SU-DHL-6 (cell line): ENCODE measurements around the gene ANKFY1.

Experiments
- H2AFZ ChIP-seq: fragments of 200-600 bp; sonication (generic); 2 replicates; pipeline ENCODE4 v1.6.1; 2014; ENCODE audit warnings: low read depth, mild to moderate bottlenecking, moderate library complexity, mixed read lengths, antibody characterized with exemption, low read length; ENCODE audit not compliant: severe bottlenecking
- H3F3A ChIP-seq: fragments of 200-600 bp; shearing (Covaris generic); 2 replicates; pipeline ENCODE4 v1.6.0; 2016; ENCODE audit warnings: antibody characterized with exemption, mild to moderate bottlenecking; ENCODE audit not compliant: insufficient read depth
- H3K27ac ChIP-seq: fragments of 200-600 bp; sonication (generic); 2 replicates; pipeline ENCODE4 v1.5.1; 2016; ENCODE audit warnings: low read depth, mild to moderate bottlenecking, low read length, moderate library complexity, mixed read lengths
- H3K27me3 ChIP-seq: fragments of 200-600 bp; sonication (generic), shearing (Covaris generic); 2 replicates; pipeline ENCODE4 v1.6.0; 2014; ENCODE audit warnings: mild to moderate bottlenecking, low read length
- H3K36me3 ChIP-seq: fragments of 200-600 bp; sonication (generic); 2 replicates; pipeline ENCODE4 v1.6.1; 2014; ENCODE audit warnings: mild to moderate bottlenecking, low read length, mixed read lengths
- H3K4me2 ChIP-seq: fragments of 300-600, 200-600 bp; shearing (Covaris generic), sonication (generic); 2 replicates; pipeline ENCODE4 v1.6.0; 2014; ENCODE audit warnings: low read length, low read depth, mild to moderate bottlenecking; ENCODE audit not compliant: poor library complexity, severe bottlenecking
- H3K4me3 ChIP-seq: fragments of 200-600 bp; sonication (generic); 2 replicates; pipeline ENCODE4 v1.5.1; 2014; ENCODE audit warnings: antibody characterized with exemption, low read length, mild to moderate bottlenecking, mixed read lengths; ENCODE audit not compliant: insufficient read depth, poor library complexity, severe bottlenecking
- H3K79me2 ChIP-seq: fragments of 200-600 bp; sonication (generic); 2 replicates; pipeline ENCODE4 v1.6.1; 2014; ENCODE audit warnings: mild to moderate bottlenecking, low read length, moderate library complexity; ENCODE audit not compliant: insufficient read depth
- H3K9ac ChIP-seq: fragments of 200-600 bp; sonication (generic); 2 replicates; pipeline ENCODE4 v1.7.0; 2014; ENCODE audit warnings: mild to moderate bottlenecking, low read length
- H3K9me2 ChIP-seq: fragments of 200-600 bp; sonication (generic); replicated peaks from 2 replicates; pipeline ENCODE4 v1.6.1; 2014; ENCODE audit warnings: low read length; ENCODE audit not compliant: insufficient read depth
- H3K9me3 ChIP-seq: fragments of 200-600 bp; sonication (generic); 2 replicates; pipeline ENCODE4 v1.6.1; 2014; ENCODE audit warnings: low read length, mixed read lengths; ENCODE audit not compliant: insufficient read depth
- H4K20me1 ChIP-seq: fragments of 200-600 bp; sonication (generic); 2 replicates; pipeline ENCODE4 v1.6.1; 2014; ENCODE audit warnings: low read depth, mild to moderate bottlenecking, antibody characterized with exemption, low read length, moderate library complexity, mixed read lengths
- CTCF ChIP-seq: fragments of 200-600 bp; sonication (generic); IDR thresholded peaks from one replicate; pipeline ENCODE4 v1.5.1; 2017; ENCODE audit warnings: antibody characterized with exemption, mild to moderate bottlenecking, low read length, moderate library complexity; ENCODE audit not compliant: insufficient read depth, poor library complexity, severe bottlenecking
- EZH2phosphoT487 ChIP-seq: fragments of 200-600 bp; sonication (generic), shearing (Covaris generic); conservative IDR thresholded peaks from 2 replicates; pipeline ENCODE4 v1.6.1; 2018; ENCODE audit warnings: mild to moderate bottlenecking, antibody characterized with exemption, low read length, moderate library complexity, mixed read lengths

Gene ANKFY1

GRCh38 chr17:4187076-4187475 is 76.7 kb downstream of the ANKFY1 start:
- Histone ChIP-seq H3K79me2 (no peaks in the 10 kb centered on the region), H3F3A (no peaks in the 10 kb centered on the region), H3K27ac (no peak overlapping the region), H3K9me2 (no peaks in the 10 kb centered on the region), H3K9ac (no peak overlapping the region), H4K20me1 (no peaks in the 10 kb centered on the region), H2AFZ (no peak overlapping the region), H3K4me2 (no peak overlapping the region), H3K27me3 (no peaks in the 10 kb centered on the region), H3K9me3 (no peaks in the 10 kb centered on the region), H3K36me3 (peaks cover 7% of the 10 kb centered on the region; the same call in 1 of the 2 replicates), H3K4me3 (no peak overlapping the region)
- TF ChIP-seq EZH2phosphoT487 = no peak

- Histone ChIP-seq H2AFZ (no peak overlapping the region), H3K27me3 (no peaks in the 10 kb centered on the region), H3K27ac (no peak overlapping the region), H3K4me3 (no peak overlapping the region), H3F3A (no peaks in the 10 kb centered on the region), H3K79me2 (no peaks in the 10 kb centered on the region), H3K9ac (no peak overlapping the region), H3K36me3 (peaks cover 7% of the 10 kb centered on the region; the same call in 1 of the 2 replicates), H3K4me2 (no peak overlapping the region), H3K9me3 (no peaks in the 10 kb centered on the region), H3K9me2 (no peaks in the 10 kb centered on the region), H4K20me1 (no peaks in the 10 kb centered on the region)
- TF ChIP-seq EZH2phosphoT487 (no peak), CTCF (no peak)
These were observed 77.4 kb downstream of the ANKFY1 start for GRCh38 chr17:4186357-4186881.

- H3K4me2 ChIP-seq = no peak overlapping the region
- no peak overlapping the region for H2AFZ ChIP-seq
- H3K27ac ChIP-seq = no peak overlapping the region
- H3K79me2 ChIP-seq = no peaks in the 10 kb centered on the region
- no peak overlapping the region for H3K9ac ChIP-seq
- no peaks in the 10 kb centered on the region for H4K20me1 ChIP-seq
- peaks cover 7% of the 10 kb centered on the region; the same call in 1 of the 2 replicates for H3K36me3 ChIP-seq
- H3F3A ChIP-seq = no peaks in the 10 kb centered on the region
- H3K9me3 ChIP-seq = no peaks in the 10 kb centered on the region
- H3K9me2 ChIP-seq = no peaks in the 10 kb centered on the region
- H3K27me3 ChIP-seq = no peaks in the 10 kb centered on the region
- TF ChIP-seq EZH2phosphoT487 (no peak), CTCF (no peak)
- H3K4me3 ChIP-seq = no peak overlapping the region
These were observed 78.1 kb downstream of the ANKFY1 start for GRCh38 chr17:4185656-4186055.

GRCh38 chr17:4184811-4185210 is 79.0 kb downstream of the ANKFY1 start:
- Histone ChIP-seq H3K9me2 (no peaks in the 10 kb centered on the region), H3F3A (no peaks in the 10 kb centered on the region), H2AFZ (no peak overlapping the region), H3K36me3 (peaks cover 7% of the 10 kb centered on the region; the same call in 1 of the 2 replicates), H3K4me2 (no peak overlapping the region), H3K4me3 (no peak overlapping the region), H3K9ac (no peak overlapping the region), H3K79me2 (no peaks in the 10 kb centered on the region), H3K27me3 (no peaks in the 10 kb centered on the region), H3K9me3 (no peaks in the 10 kb centered on the region), H3K27ac (no peak overlapping the region), H4K20me1 (no peaks in the 10 kb centered on the region)
- TF ChIP-seq CTCF (no peak), EZH2phosphoT487 (no peak)
